Kidney (tissue), 14 donors: Measurements from ENCODE around the gene ERBB4. TPM values are rescaled to one million over a fixed set of nuclear protein-coding genes. Genes with fewer than 3 reads are reported as not detected.

Experiments used
- DNase-seq, 5 donors: peaks; one replicate each; pipeline ENCODE4 v3.0.0-alpha.2; 2013 to 2020
- FAIRE-seq: peaks from 2 replicates; lab custom pipeline; 2012; peaks lifted over from hg19 to GRCh38; lab: Jason Lieb, UNC
- H3K27ac ChIP-seq, 2 donors: one replicate each; pipeline ENCODE4 v1.7.0; 2013; ENCODE audit warnings: low read depth in 2 of 2, low read length in 2 of 2, inconsistent platforms in 1 of 2
- H3K27me3 ChIP-seq: one replicate; pipeline ENCODE4 v1.7.1; 2013; ENCODE audit warnings: low read length, inconsistent platforms; ENCODE audit not compliant: control insufficient read depth, insufficient read depth
- H3K36me3 ChIP-seq, 3 donors: one replicate each; pipeline versions ENCODE4 v1.7.0 to v1.7.1; 2013; ENCODE audit warnings: low read length in 3 of 3, control low read depth in 1 of 3, inconsistent platforms in 1 of 3; ENCODE audit not compliant: insufficient read depth in 3 of 3, control insufficient read depth in 2 of 3
- H3K4me1 ChIP-seq, 3 donors: one replicate each; pipeline versions ENCODE4 v1.7.0 to v1.7.1; 2013; ENCODE audit warnings: low read length in 3 of 3, inconsistent platforms in 1 of 3, low read depth in 1 of 3; ENCODE audit not compliant: control insufficient read depth in 2 of 3, insufficient read depth in 2 of 3
- H3K4me3 ChIP-seq, 3 donors: one replicate each; pipeline versions ENCODE4 v1.7.0 to v1.8.1; 2013; ENCODE audit warnings: low read length in 3 of 3, control low read depth in 1 of 3, inconsistent platforms in 1 of 3
- H3K9ac ChIP-seq, 3 donors: one replicate each; pipeline versions ENCODE4 v1.7.0 to v1.7.1; 2013; ENCODE audit warnings: low read length in 3 of 3, control low read depth in 1 of 3, inconsistent platforms in 1 of 3
- H3K9me3 ChIP-seq, 3 donors: one replicate each; pipeline versions ENCODE4 v1.7.0 to v1.7.1; 2013; ENCODE audit warnings: low read length in 3 of 3, control low read depth in 1 of 3, inconsistent platforms in 1 of 3; ENCODE audit not compliant: control insufficient read depth in 2 of 3, insufficient read depth in 1 of 3
- CTCF ChIP-seq: IDR thresholded peaks from 3 replicates; pipeline ENCODE4 v1.5.1; 2012; ENCODE audit warnings: mild to moderate bottlenecking, moderate library complexity, borderline replicate concordance; ENCODE audit not compliant: insufficient read depth; ENCODE audit errors: extremely low read depth
- intact Hi-C: fragments of 100-400 bp; cut with DNase I; formaldehyde crosslinking; loops from one replicate; pipeline ENCODE4 v1.11.1; 2022
- polyA plus RNA-seq: library from polyadenylated mRNA; stranded (reverse); fragments of 350-450 nt; fragmentation: Illumina TruSeq; extraction: RNeasy Lipid Tissue Mini Kit (QIAGEN cat#74804); gene quantifications from one replicate; pipeline ENCODE4 v1.2.3, GENCODE V29; 2014; ENCODE audit warnings: low read depth, low replicate concordance; ENCODE audit not compliant: insufficient read depth
- total RNA-seq: library from RNA; stranded (reverse); fragmentation: NEBNext Ultra II Directional; extraction: Animal tissue kit (Norgen Biotek cat#: 25700); gene quantifications from one replicate; pipeline ENCODE4 v1.2.1, GENCODE V29; 2021
- donor health status: control.
- donor health status: control.
- donor health status: control.
- donor health status: control.
- donor health status: control.
- donor health status: DM: yes; HTN: yes; CAD: no.
- donor health status: Normal renal cell carcinoma (clear cell type).

ERBB4 gene
- total and polyA plus RNA-seq, 2 donors from 2014 or later = 3.9 to 152 TPM

- intact Hi-C loops = no loop called here
Measured at GRCh38 chr2:211845338-211846035, 693.1 kb downstream of the ERBB4 start.

GRCh38 chr2:211837706-211838105 is 700.9 kb downstream of the ERBB4 start:
- Histone ChIP-seq H3K9me3 (no peaks in the 10 kb centered on the region), H3K4me3 (no peak overlapping the region), H3K4me1 (no peaks in the 10 kb centered on the region), H3K36me3 (no peaks in the 10 kb centered on the region), H3K9ac (no peak overlapping the region), H3K27ac (no peak overlapping the region), H3K27me3 (no peaks in the 10 kb centered on the region)
- intact Hi-C loops = no loop called here
- FAIRE-seq (no peak), DNase-seq (no peak)
- TF ChIP-seq CTCF = no peak

More at GRCh38 chr2:211845338-211846035, 693.1 kb downstream of the ERBB4 start:
- H3K4me1 ChIP-seq = no peaks in the 10 kb centered on the region
- no peak overlapping the region for H3K4me3 ChIP-seq
- FAIRE-seq = no peak
- no peak for DNase-seq
- no peak overlapping the region for H3K9ac ChIP-seq
- TF ChIP-seq CTCF = no peak
- no peaks in the 10 kb centered on the region for H3K9me3 ChIP-seq
- no peaks in the 10 kb centered on the region for H3K36me3 ChIP-seq
- H3K27me3 ChIP-seq = no peaks in the 10 kb centered on the region
- no peak overlapping the region for H3K27ac ChIP-seq

- Histone ChIP-seq H3K4me1 (no peaks in the 10 kb centered on the region), H3K9me3 (no peaks in the 10 kb centered on the region), H3K27ac (no peak overlapping the region), H3K27me3 (no peaks in the 10 kb centered on the region), H3K4me3 (no peak overlapping the region), H3K9ac (no peak overlapping the region), H3K36me3 (no peaks in the 10 kb centered on the region)
- TF ChIP-seq CTCF = no peak
- FAIRE-seq (no peak), DNase-seq (no peak)
- intact Hi-C loops = no loop called here
Measured at GRCh38 chr2:211837206-211837605, 701.4 kb downstream of the ERBB4 start.
